Stomach (tissue), 19 donors: ENCODE results near the gene SAMD15. TPM values are rescaled to one million over a fixed set of nuclear protein-coding genes. Genes with fewer than 3 reads are reported as not detected.
"Not testable (repeated sequence)": the region's sequence is repeated elsewhere in the genome, so short reads cannot be mapped to it uniquely, and the experiment has no call there.

ENCODE experiments used
- DNase-seq, 2 donors: peaks; one replicate each; pipeline versions ENCODE4 v3.0.0 to v3.0.0-alpha.2; 2013 to 2019
- H3K27ac ChIP-seq, 5 donors: fragments of 200-600 bp in 4 of 5; sonication (generic) in 4 of 5; one replicate each; pipeline ENCODE4 v1.5.1; 2013 to 2019; ENCODE audit warnings: mild to moderate bottlenecking in 1 of 5, moderate library complexity in 1 of 5
- H3K27me3 ChIP-seq, 3 donors: fragments of 200-600 bp; sonication (generic); one replicate each; pipeline ENCODE4 v1.5.1; 2017 to 2019; ENCODE audit warnings: mixed run types in 1 of 3
- H3K36me3 ChIP-seq, 4 donors: fragments of 200-600 bp; sonication (generic); 1 replicate in 3 of 4; 2 replicates in 1 of 4; pipeline ENCODE4 v1.5.1; 2016 to 2019
- H3K4me1 ChIP-seq, 4 donors: fragments of 200-600 bp; sonication (generic); one replicate each; pipeline ENCODE4 v1.5.1; 2016 to 2019
- H3K4me3 ChIP-seq, 4 donors: fragments of 200-600 bp; sonication (generic) in 3 of 4; one replicate each; pipeline ENCODE4 v1.5.1; 2016 to 2019; ENCODE audit warnings: mild to moderate bottlenecking in 1 of 4
- H3K9me3 ChIP-seq, 4 donors: fragments of 200-600 bp; sonication (generic); one replicate each; pipeline ENCODE4 v1.5.1; 2016 to 2019
- CTCF ChIP-seq, 7 experiments: fragments of 450-650 bp in 4 of 7; fragments of 200-600 bp in 3 of 7; sonication (generic) in 3 of 7; IDR thresholded peaks; one replicate each; pipeline ENCODE4 v1.5.1; 2016 to 2019; ENCODE audit warnings: antibody characterized with exemption in 7 of 7, control low read depth in 2 of 7, mild to moderate bottlenecking in 1 of 7
- EP300 ChIP-seq: sonication (generic); formaldehyde crosslinking; IDR thresholded peaks from one replicate; pipeline ENCODE4 v1.6.1; 2017; ENCODE audit warnings: antibody characterized with exemption
- POLR2A ChIP-seq, 4 donors: fragments of 450-650 bp; IDR thresholded peaks; one replicate each; pipeline ENCODE4 v1.6.1; 2016; ENCODE audit warnings: antibody characterized with exemption in 4 of 4, control low read depth in 2 of 4, mild to moderate bottlenecking in 1 of 4, moderate library complexity in 1 of 4
- POLR2AphosphoS5 ChIP-seq, 3 donors: sonication (generic); formaldehyde crosslinking; IDR thresholded peaks; one replicate each; pipeline ENCODE4 v1.6.1; 2016; ENCODE audit warnings: antibody characterized with exemption in 3 of 3
- WGBS, 5 donors: extraction: QIAGEN DNeasy Blood & Tissue Kit in 3 of 5; methylation state at CpG; one replicate each; pipeline versions ENCODE4 v1.1.5 to v1.1.7; 2013 to 2018; 5-methylcytosine and 5-hydroxymethylcytosine counted together
- intact Hi-C: fragments of 100-400 bp; cut with DNase I; formaldehyde crosslinking; loops from one replicate; pipeline ENCODE4 v1.15.1; 2023; ENCODE audit warnings: low total_unique reads
- long read RNA-seq, 10 donors: transcript quantifications; one replicate each; lab custom pipeline, GENCODE V29; 2026
- polyA plus RNA-seq, 3 donors: library from polyadenylated mRNA; stranded (reverse); fragments of 200-250 nt; gene quantifications; one replicate each; pipeline ENCODE4 v1.2.3, GENCODE V29; 2013
- total RNA-seq, 5 donors: library from RNA; depleted of rRNA; stranded (reverse); fragments of >200 nt; gene quantifications; one replicate each; pipeline versions ENCODE4 v1.1.0 to v1.2.3, GENCODE V29; 2014 to 2016
- donor health status: healthy with polysubstance abuse.
- donor health status: Bipolar disorder and iron deficiency.
- donor health status: healthy.

The SAMD15 gene
- total RNA-seq (1 to 10 TPM in 1 of 5 donors, under 1 TPM in 2, not detected in 2; under 0.01 to 1.4 (median 0.73) TPM), polyA plus RNA-seq (under 1 TPM; 0.10 to 0.87 (median 0.31) TPM)
- long read RNA-seq, donor 1 = 0 reads
- long read RNA-seq, donor 2 = 0 reads
- long read RNA-seq, donor 3 = 0 reads
- long read RNA-seq, donor 4 = 0 reads
- long read RNA-seq, donor 5, partial matches to known transcripts = 0 of 1 reads
- long read RNA-seq, donor 5, other reads (novel, unspliced or antisense) = 0 of 1 reads
- long read RNA-seq, donor 6 = 0 reads
- long read RNA-seq, donor 7 = 0 reads
- long read RNA-seq, donor 8 = 0 reads
- long read RNA-seq, donor 9, partial matches to known transcripts = 0 of 1 reads
- long read RNA-seq, donor 9, other reads (novel, unspliced or antisense) = 0 of 1 reads
- long read RNA-seq, donor 10 = 0 reads

- peak; percentile 82 to 96 for DNase-seq
- TF ChIP-seq POLR2AphosphoS5 (IDR thresholded peaks at IDR 0.05) (peak in 2 of 3 donors; percentile 38 to 42), EP300 (no peak), CTCF (IDR thresholded peaks at IDR 0.05) (peak in 1 of 7 experiments; percentile 44), POLR2A (IDR thresholded peaks at IDR 0.05) (no peak)
- no peaks in the 10 kb centered on the region for H3K9me3 ChIP-seq
- H3K36me3 ChIP-seq = no peaks in the 10 kb centered on the region
- peak within 1 kb of the TSS; percentile 80 to 90 (median 87) for H3K27ac ChIP-seq
- H3K4me3 ChIP-seq = peak within 1 kb of the TSS; percentile 80 to 95 (median 90)
- no peaks in the 10 kb centered on the region for H3K27me3 ChIP-seq
- 0% methylated on average over 35 to 69 of the region's 69 CpGs for WGBS, 5 donors
- intact Hi-C loops = no loop called here
- peaks cover 0 to 35% (median 23%) of the 10 kb centered on the region in 4 donors for H3K4me1 ChIP-seq
Measured at GRCh38 chr14:77376771-77377501, at the start of gene SAMD15, which contains the start of gene TMED8. SAMD15 (plus strand) TSS chr14:77377379; CDS start chr14:77377419, 40 bp downstream. TMED8 (minus strand) TSS chr14:77377094; CDS start chr14:77377053, 41 bp downstream.

- TF ChIP-seq POLR2AphosphoS5 (IDR thresholded peaks at IDR 0.05) (no peak), EP300 (no peak), POLR2A (IDR thresholded peaks at IDR 0.05) (no peak), CTCF (IDR thresholded peaks at IDR 0.05) (no peak)
- Histone ChIP-seq H3K4me3 (no peak overlapping the region), H3K27me3 (no peaks in the 10 kb centered on the region), H3K36me3 (no peaks in the 10 kb centered on the region), H3K27ac (no peak overlapping the region), H3K4me1 (no peaks in the 10 kb centered on the region), H3K9me3 (no peaks in the 10 kb centered on the region)
- intact Hi-C loops = loop anchor here (10.0 kb wide), 1 partner anchor 125 kb away; the partner anchor contains the start of genes AHSA1 and VIPAS39
- no peak for DNase-seq
- WGBS, 5 donors = 75 to 92% (median 85%) methylated on average over 4 to 7 of the region's 7 CpGs
Measured at GRCh38 chr14:77329872-77330271, 47.3 kb upstream of the SAMD15 start.

GRCh38 chr14:77335576-77335975, 41.6 kb upstream of the SAMD15 start:
- no peak for DNase-seq
- Histone ChIP-seq H3K27me3 (no peaks in the 10 kb centered on the region), H3K4me3 (no peak overlapping the region), H3K27ac (no peak overlapping the region), H3K4me1 (no peaks in the 10 kb centered on the region), H3K36me3 (peaks cover 0 to 22% (median 16%) of the 10 kb centered on the region in 4 donors), H3K9me3 (no peaks in the 10 kb centered on the region)
- TF ChIP-seq POLR2AphosphoS5 (IDR thresholded peaks at IDR 0.05) = no peak
- no peak for TF ChIP-seq CTCF (IDR thresholded peaks at IDR 0.05)
- TF ChIP-seq EP300 = no peak
- no peak for TF ChIP-seq POLR2A (IDR thresholded peaks at IDR 0.05)
- 88 to 95% (median 90%) methylated on average over 3 of the region's 3 CpGs for WGBS, 5 donors
- intact Hi-C loops = no loop called here

- 91 to 97% (median 94%) methylated on average over 9 of the region's 9 CpGs for WGBS, 5 donors
Measured at GRCh38 chr14:77337255-77337654, 39.9 kb upstream of the SAMD15 start.

More at GRCh38 chr14:77337255-77337654, 39.9 kb upstream of the SAMD15 start:
- H3K27me3 ChIP-seq, H3K4me1 ChIP-seq, intact Hi-C loops, H3K27ac ChIP-seq, DNase-seq, H3K4me3 ChIP-seq, H3K9me3 ChIP-seq: not testable (repeated sequence)
- peaks cover 9 to 38% (median 33%) of the 10 kb centered on the region in 4 donors for H3K36me3 ChIP-seq
